CD4-positive, CD25-positive, alpha-beta regulatory T cell (primary cell): ENCODE data around the gene FBXO36. TPM values are rescaled to one million over a fixed set of nuclear protein-coding genes. Genes with fewer than 3 reads are reported as not detected.

Experiments
- ATAC-seq, 2 donors: fragments of 150-1000 bp; cut with Tn5 transposase; one replicate each; pipeline ENCODE4 v1.10.0; 2021; ENCODE audit warnings: low read depth in 2 of 2, moderate number of reproducible peaks in 2 of 2, moderate library complexity in 1 of 2
- DNase-seq, 3 donors: peaks; one replicate each; pipeline versions ENCODE4 v3.0.0 to v3.0.0-alpha.2; 2012 to 2022; ENCODE audit warnings: mixed read lengths in 1 of 3
- H3K27ac ChIP-seq: one replicate; pipeline ENCODE4 v1.7.0; 2013; ENCODE audit warnings: mild to moderate bottlenecking, low read length; ENCODE audit not compliant: insufficient read depth, poor library complexity, severe bottlenecking
- H3K27me3 ChIP-seq: one replicate; pipeline ENCODE4 v1.7.0; 2013; ENCODE audit warnings: low read length; ENCODE audit not compliant: control insufficient read depth, insufficient read depth
- H3K36me3 ChIP-seq: one replicate; pipeline ENCODE4 v1.7.0; 2013; ENCODE audit warnings: mild to moderate bottlenecking, low read length, moderate library complexity; ENCODE audit not compliant: control insufficient read depth, insufficient read depth
- H3K4me1 ChIP-seq: 2 replicates; pipeline ENCODE4 v1.7.0; 2013; ENCODE audit warnings: mild to moderate bottlenecking, low read length; ENCODE audit not compliant: insufficient read depth, control insufficient read depth, poor library complexity, severe bottlenecking
- H3K4me3 ChIP-seq: one replicate; pipeline ENCODE4 v1.7.0; 2013; ENCODE audit warnings: low read depth, mild to moderate bottlenecking, low read length, moderate library complexity
- H3K9me3 ChIP-seq, 2 experiments: 1 replicate in 1 of 2; 2 replicates in 1 of 2; pipeline ENCODE4 v1.7.0; 2013; ENCODE audit warnings: low read length in 2 of 2, mild to moderate bottlenecking in 1 of 2, moderate library complexity in 1 of 2; ENCODE audit not compliant: control insufficient read depth in 2 of 2
- H3K27ac Mint-ChIP-seq, 3 donors: one replicate each; pipeline ENCODE4 v1.8.0; 2020 to 2022; ENCODE audit warnings: mild to moderate bottlenecking in 3 of 3, mixed read lengths in 3 of 3, moderate library complexity in 2 of 3
- H3K27me3 Mint-ChIP-seq: one replicate; pipeline ENCODE4 v1.8.0; 2022; ENCODE audit warnings: mild to moderate bottlenecking, mixed read lengths
- H3K36me3 Mint-ChIP-seq: one replicate; pipeline ENCODE4 v1.8.0; 2020; ENCODE audit warnings: mixed read lengths
- H3K4me1 Mint-ChIP-seq, 4 donors: one replicate each; pipeline ENCODE4 v1.8.0; 2020 to 2022; ENCODE audit warnings: mixed read lengths in 4 of 4, mild to moderate bottlenecking in 1 of 4
- H3K4me3 Mint-ChIP-seq, 4 donors: one replicate each; pipeline ENCODE4 v1.8.0; 2020 to 2022; ENCODE audit warnings: mild to moderate bottlenecking in 4 of 4, mixed read lengths in 4 of 4, moderate library complexity in 3 of 4
- H3K9me3 Mint-ChIP-seq, 7 donors: one replicate each; pipeline ENCODE4 v1.8.0; 2020 to 2022; ENCODE audit warnings: mixed read lengths in 7 of 7, mild to moderate bottlenecking in 3 of 7, moderate library complexity in 2 of 7
- polyA plus RNA-seq, 4 donors: library from polyadenylated mRNA; unstranded; fragments of 300-500 nt; fragmentation: Illumina TruSeq; gene quantifications; one replicate each; pipeline ENCODE4 v1.2.3, GENCODE V29; 2021
- total RNA-seq: library from RNA; stranded (reverse); gene quantifications from one replicate; pipeline ENCODE4 v1.2.3, GENCODE V29; 2022

Gene FBXO36
- total and polyA plus RNA-seq, 5 donors from 2014 or later = 0.72 to 1.3 (median 1.0) TPM

GRCh38 chr2:230019742-230020141, 97.4 kb downstream of the FBXO36 start:
- Histone ChIP-seq H3K27ac (no peak overlapping the region), H3K27me3 (no peaks in the 10 kb centered on the region), H3K4me3 (no peak overlapping the region), H3K4me1 (no peaks in the 10 kb centered on the region), H3K9me3 (no peaks in the 10 kb centered on the region), H3K36me3 (no peaks in the 10 kb centered on the region)
- H3K4me3 Mint-ChIP-seq = no peak overlapping the region
- DNase-seq (no peak), ATAC-seq (no peak)
- H3K36me3 Mint-ChIP-seq = no peaks in the 10 kb centered on the region
- peaks cover 0 to 2% (median 0%) of the 10 kb centered on the region in 4 donors for H3K4me1 Mint-ChIP-seq
- peaks cover 0 to 6% (median 0%) of the 10 kb centered on the region in 7 donors for H3K9me3 Mint-ChIP-seq
- H3K27me3 Mint-ChIP-seq = peaks cover 18% of the 10 kb centered on the region
- no peak overlapping the region for H3K27ac Mint-ChIP-seq

- Histone ChIP-seq H3K36me3 (no peaks in the 10 kb centered on the region), H3K27ac (no peak overlapping the region), H3K9me3 (no peaks in the 10 kb centered on the region), H3K27me3 (no peaks in the 10 kb centered on the region), H3K4me3 (no peak overlapping the region), H3K4me1 (no peaks in the 10 kb centered on the region)
- H3K9me3 Mint-ChIP-seq = peaks cover 0 to 3% (median 0%) of the 10 kb centered on the region in 7 donors
- no peaks in the 10 kb centered on the region for H3K36me3 Mint-ChIP-seq
- DNase-seq (no peak), ATAC-seq (no peak)
- H3K27ac Mint-ChIP-seq = no peak overlapping the region
- no peak overlapping the region for H3K4me3 Mint-ChIP-seq
- H3K4me1 Mint-ChIP-seq = no peaks in the 10 kb centered on the region
- peaks cover 17% of the 10 kb centered on the region for H3K27me3 Mint-ChIP-seq
Observed at GRCh38 chr2:230023313-230023712, 101.0 kb downstream of the FBXO36 start.

GRCh38 chr2:230042195-230042594, 119.9 kb downstream of the FBXO36 start:
- Mint-ChIP-seq H3K27me3 (peaks cover 23% of the 10 kb centered on the region), H3K4me1 (no peaks in the 10 kb centered on the region), H3K4me3 (no peak overlapping the region), H3K36me3 (no peaks in the 10 kb centered on the region), H3K27ac (no peak overlapping the region), H3K9me3 (peaks cover 0 to 5% (median 0%) of the 10 kb centered on the region in 7 donors)
- no peaks in the 10 kb centered on the region for H3K36me3 ChIP-seq
- no peaks in the 10 kb centered on the region for H3K4me1 ChIP-seq
- DNase-seq (no peak), ATAC-seq (no peak)
- peaks cover 8% of the 10 kb centered on the region for H3K27me3 ChIP-seq
- H3K27ac ChIP-seq = no peak overlapping the region
- no peaks in the 10 kb centered on the region for H3K9me3 ChIP-seq
- H3K4me3 ChIP-seq = no peak overlapping the region

- H3K27ac Mint-ChIP-seq = no peak overlapping the region
Observed at GRCh38 chr2:230043025-230043424, 120.7 kb downstream of the FBXO36 start.

GRCh38 chr2:230043461-230043860, 121.2 kb downstream of the FBXO36 start:
- Mint-ChIP-seq H3K9me3 (peaks cover 0 to 5% (median 0%) of the 10 kb centered on the region in 7 donors), H3K36me3 (no peaks in the 10 kb centered on the region), H3K27me3 (peaks cover 25% of the 10 kb centered on the region), H3K4me3 (no peak overlapping the region), H3K4me1 (peaks cover 0 to 3% (median 0%) of the 10 kb centered on the region in 4 donors), H3K27ac (no peak overlapping the region)
- Histone ChIP-seq H3K36me3 (no peaks in the 10 kb centered on the region), H3K27me3 (peaks cover 6% of the 10 kb centered on the region), H3K4me1 (no peaks in the 10 kb centered on the region), H3K27ac (no peak overlapping the region), H3K9me3 (no peaks in the 10 kb centered on the region), H3K4me3 (no peak overlapping the region)
- no peak for DNase-seq
- no peak for ATAC-seq

More at GRCh38 chr2:230043025-230043424, 120.7 kb downstream of the FBXO36 start:
- Histone ChIP-seq H3K9me3 (no peaks in the 10 kb centered on the region), H3K27ac (no peak overlapping the region), H3K36me3 (no peaks in the 10 kb centered on the region), H3K4me1 (no peaks in the 10 kb centered on the region), H3K4me3 (no peak overlapping the region), H3K27me3 (peaks cover 6% of the 10 kb centered on the region)
- peaks cover 0 to 5% (median 0%) of the 10 kb centered on the region in 7 donors for H3K9me3 Mint-ChIP-seq
- H3K4me3 Mint-ChIP-seq = no peak overlapping the region
- no peaks in the 10 kb centered on the region for H3K4me1 Mint-ChIP-seq
- no peaks in the 10 kb centered on the region for H3K36me3 Mint-ChIP-seq
- DNase-seq (no peak), ATAC-seq (no peak)
- H3K27me3 Mint-ChIP-seq = peaks cover 25% of the 10 kb centered on the region

GRCh38 chr2:230046491-230046890, 124.2 kb downstream of the FBXO36 start:
- no peak for ATAC-seq
- no peak overlapping the region for H3K4me3 Mint-ChIP-seq
- H3K4me1 Mint-ChIP-seq = peaks cover 0 to 3% (median 0%) of the 10 kb centered on the region in 4 donors
- no peaks in the 10 kb centered on the region for H3K4me1 ChIP-seq
- H3K36me3 ChIP-seq = no peaks in the 10 kb centered on the region
- H3K9me3 ChIP-seq = no peaks in the 10 kb centered on the region
- no peak overlapping the region for H3K27ac ChIP-seq
- peaks cover 19% of the 10 kb centered on the region for H3K27me3 Mint-ChIP-seq
- H3K4me3 ChIP-seq = no peak overlapping the region
- H3K36me3 Mint-ChIP-seq = no peaks in the 10 kb centered on the region
- no peak overlapping the region for H3K27ac Mint-ChIP-seq
- no peak for DNase-seq
- H3K9me3 Mint-ChIP-seq = peaks cover 0 to 5% (median 0%) of the 10 kb centered on the region in 7 donors
- peaks cover 3% of the 10 kb centered on the region for H3K27me3 ChIP-seq

- no peak overlapping the region for H3K4me3 Mint-ChIP-seq
- H3K36me3 ChIP-seq = no peaks in the 10 kb centered on the region
- peaks cover 0 to 3% (median 0%) of the 10 kb centered on the region in 4 donors for H3K4me1 Mint-ChIP-seq
- peaks cover 14% of the 10 kb centered on the region for H3K27me3 Mint-ChIP-seq
- peaks cover 0 to 6% (median 0%) of the 10 kb centered on the region in 7 donors for H3K9me3 Mint-ChIP-seq
- H3K9me3 ChIP-seq = no peaks in the 10 kb centered on the region
- H3K27ac ChIP-seq = no peak overlapping the region
- no peaks in the 10 kb centered on the region for H3K4me1 ChIP-seq
- H3K27me3 ChIP-seq = no peaks in the 10 kb centered on the region
- H3K4me3 ChIP-seq = no peak overlapping the region
- ATAC-seq = no peak
- H3K36me3 Mint-ChIP-seq = no peaks in the 10 kb centered on the region
- no peak overlapping the region for H3K27ac Mint-ChIP-seq
- DNase-seq = no peak
Observed at GRCh38 chr2:230048010-230048671, 125.8 kb downstream of the FBXO36 start.

- Mint-ChIP-seq H3K27me3 (peaks cover 13% of the 10 kb centered on the region), H3K4me1 (peaks cover 0 to 3% (median 0%) of the 10 kb centered on the region in 4 donors), H3K27ac (no peak overlapping the region), H3K36me3 (no peaks in the 10 kb centered on the region), H3K4me3 (no peak overlapping the region), H3K9me3 (peaks cover 0 to 5% (median 0%) of the 10 kb centered on the region in 7 donors)
- Histone ChIP-seq H3K27me3 (no peaks in the 10 kb centered on the region), H3K4me1 (no peaks in the 10 kb centered on the region), H3K27ac (no peak overlapping the region), H3K36me3 (no peaks in the 10 kb centered on the region), H3K9me3 (no peaks in the 10 kb centered on the region), H3K4me3 (no peak overlapping the region)
- DNase-seq (no peak), ATAC-seq (no peak)
Observed at GRCh38 chr2:230050136-230050535, 127.8 kb downstream of the FBXO36 start.
